HG02610 (cell line): ENCODE data around the gene HS3ST6.
A peak's percentile ranks its signal among the peaks of the same experiment; 100 is the strongest.
"Not testable (repeated sequence)": the region's sequence is repeated elsewhere in the genome, so short reads cannot be mapped to it uniquely, and the experiment has no call there.

Experiments used
- ATAC-seq: cut with Tn5 transposase; IDR thresholded peaks from one replicate; pipeline ENCODE4 v1.9.1; 2021; ENCODE audit warnings: mild to moderate bottlenecking, moderate library complexity; ENCODE audit not compliant: unreplicated experiment

Gene HS3ST6

GRCh38 chr16:1929578-1930337 is 11.5 kb upstream of the HS3ST6 start:
- ATAC-seq = peak; percentile 74

GRCh38 chr16:1929105-1929504 is 10.9 kb upstream of the HS3ST6 start:
- peak; percentile 13 for ATAC-seq

GRCh38 chr16:1926271-1926670 is 8.1 kb upstream of the HS3ST6 start:
- ATAC-seq = no peak

GRCh38 chr16:1924095-1924494 is 5.9 kb upstream of the HS3ST6 start:
- ATAC-seq = no peak

- ATAC-seq = no peak
These were observed 5.3 kb upstream of the HS3ST6 start for GRCh38 chr16:1923299-1924034.

- ATAC-seq = no peak
These were observed 4.1 kb upstream of the HS3ST6 start for GRCh38 chr16:1922357-1922756.

- ATAC-seq = no peak
These were observed 2.5 kb upstream of the HS3ST6 start for GRCh38 chr16:1920727-1921171.

- not testable (repeated sequence) for ATAC-seq
These were observed 1.9 kb upstream of the HS3ST6 start for GRCh38 chr16:1920122-1920521.

- ATAC-seq = no peak
These were observed 1.2 kb upstream of the HS3ST6 start for GRCh38 chr16:1919327-1919998.

- no peak for ATAC-seq
These were observed 407 bp downstream of the HS3ST6 start for GRCh38 chr16:1917665-1918350.

GRCh38 chr16:1917056-1917664 is 1.1 kb downstream of the HS3ST6 start:
- no peak for ATAC-seq

GRCh38 chr16:1916640-1916990 is 1.6 kb downstream of the HS3ST6 start:
- no peak for ATAC-seq

- ATAC-seq = no peak
These were observed 2.2 kb downstream of the HS3ST6 start for GRCh38 chr16:1915732-1916639.

- ATAC-seq = no peak
These were observed 3.2 kb downstream of the HS3ST6 start for GRCh38 chr16:1914988-1915387.

GRCh38 chr16:1914084-1914608 is 4.1 kb downstream of the HS3ST6 start:
- no peak for ATAC-seq

- ATAC-seq = no peak
These were observed 4.7 kb downstream of the HS3ST6 start for GRCh38 chr16:1913327-1914083.

- no peak for ATAC-seq
These were observed 6.0 kb downstream of the HS3ST6 start for GRCh38 chr16:1912215-1912543.

GRCh38 chr16:1911467-1912214 is 6.6 kb downstream of the HS3ST6 start:
- ATAC-seq = no peak
